Uterus (tissue), 4 donors: Measurements from ENCODE around the gene PLEKHN1. TPM values are rescaled to one million over a fixed set of nuclear protein-coding genes. Genes with fewer than 3 reads are reported as not detected.
"Not testable (repeated sequence)": the region's sequence is repeated elsewhere in the genome, so short reads cannot be mapped to it uniquely, and the experiment has no call there.

Source experiments
- DNase-seq, 2 donors: peaks; one replicate each; pipeline ENCODE4 v3.0.0-alpha.2; 2019 to 2020
- H3K27ac ChIP-seq, 2 donors: fragments of 200-600 bp; sonication (generic); 1 replicate in 1 of 2; 2 replicates in 1 of 2; pipeline ENCODE4 v1.5.1; 2016 to 2018
- H3K27me3 ChIP-seq, 2 donors: fragments of 200-600 bp; sonication (generic); one replicate each; pipeline ENCODE4 v1.5.1; 2018 to 2019; ENCODE audit warnings: control low read depth in 1 of 2
- H3K36me3 ChIP-seq, 2 donors: fragments of 200-600 bp; sonication (generic); one replicate each; pipeline ENCODE4 v1.5.1; 2019; ENCODE audit warnings: control low read depth in 1 of 2
- H3K4me1 ChIP-seq, 2 donors: fragments of 200-600 bp; sonication (generic); one replicate each; pipeline ENCODE4 v1.5.1; 2018 to 2019; ENCODE audit warnings: control low read depth in 1 of 2
- H3K4me3 ChIP-seq, 2 donors: fragments of 200-600 bp; sonication (generic); 1 replicate in 1 of 2; 2 replicates in 1 of 2; pipeline ENCODE4 v1.5.1; 2018 to 2019; ENCODE audit warnings: mild to moderate bottlenecking in 1 of 2
- H3K9me3 ChIP-seq, 2 donors: fragments of 200-600 bp; sonication (generic); one replicate each; pipeline ENCODE4 v1.5.1; 2019; ENCODE audit warnings: control low read depth in 1 of 2
- POLR2A ChIP-seq, 2 donors: fragments of 450-650 bp; IDR thresholded peaks; one replicate each; pipeline ENCODE4 v1.6.1; 2016; ENCODE audit warnings: antibody characterized with exemption in 2 of 2, mild to moderate bottlenecking in 1 of 2, moderate library complexity in 1 of 2
- intact Hi-C: fragments of 100-400 bp; cut with DNase I; formaldehyde crosslinking; loops from one replicate; pipeline ENCODE4 v1.15.1; 2023; ENCODE audit warnings: low total_unique reads
- total RNA-seq, 4 donors: library from RNA; depleted of rRNA in 3 of 4; stranded (reverse); fragments of >200 nt in 3 of 4; gene quantifications; one replicate each; pipeline versions ENCODE4 v1.1.0 to v1.2.4, GENCODE V29; 2014 to 2023
- TF ChIP-seq, protein P1 (sequence below), 4 experiments: fragments of 200-600 bp in 2 of 4; fragments of 450-650 bp in 2 of 4; sonication (generic) in 2 of 4; IDR thresholded peaks; one replicate each; pipeline ENCODE4 v1.5.1; 2016 to 2019; ENCODE audit warnings: antibody characterized with exemption in 4 of 4, mild to moderate bottlenecking in 2 of 4, moderate library complexity in 1 of 4
- donor health status: DM: yes; HTN: yes; CAD: no.

Gene PLEKHN1
- total RNA-seq, 4 donors from 2014 or later: 1.1 TPM; not detected in 3

DNA sequence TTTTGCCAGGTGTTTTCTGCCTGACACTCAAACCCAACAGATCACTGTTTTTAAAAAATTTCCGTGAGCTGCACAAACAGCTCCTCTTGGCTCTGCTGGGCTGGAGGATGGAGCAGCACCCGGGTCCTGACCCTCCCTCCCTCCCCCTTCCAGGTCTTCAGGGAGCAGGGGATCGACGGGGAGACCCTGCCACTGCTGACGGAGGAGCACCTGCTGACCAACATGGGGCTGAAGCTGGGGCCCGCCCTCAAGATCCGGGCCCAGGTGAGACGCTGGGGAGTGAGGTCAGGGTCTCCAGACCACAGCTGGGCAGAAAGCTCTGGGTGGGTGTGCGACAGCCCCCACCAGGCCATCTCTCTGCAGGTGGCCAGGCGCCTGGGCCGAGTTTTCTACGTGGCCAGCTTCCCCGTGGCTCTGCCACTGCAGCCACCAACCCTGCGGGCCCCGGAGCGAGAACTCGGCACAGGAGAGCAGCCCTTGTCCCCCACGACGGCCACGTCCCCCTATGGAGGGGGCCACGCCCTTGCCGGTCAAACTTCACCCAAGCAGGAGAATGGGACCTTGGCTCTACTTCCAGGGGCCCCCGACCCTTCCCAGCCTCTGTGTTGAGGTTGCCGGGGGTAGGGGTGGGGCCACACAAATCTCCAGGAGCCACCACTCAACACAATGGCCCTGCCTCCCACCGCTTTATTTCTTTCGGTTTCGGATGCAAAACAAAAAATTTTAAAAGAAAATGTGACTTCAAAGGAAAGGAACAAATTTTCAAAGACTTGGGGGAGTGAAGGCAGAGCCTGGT lies 22.5 kb upstream of the PLEKHN1 start:
- peak overlapping the region; percentile 34 to 85 for H3K27ac ChIP-seq
- H3K27me3 ChIP-seq: no peaks in the 10 kb centered on the region
- no peaks in the 10 kb centered on the region for H3K9me3 ChIP-seq
- peak overlapping the region in 1 of 2 donors; percentile 31 for H3K4me3 ChIP-seq
- intact Hi-C loops: no loop called here
- no peak for TF ChIP-seq POLR2A (IDR thresholded peaks at IDR 0.05)
- TF ChIP-seq, protein P1, sequence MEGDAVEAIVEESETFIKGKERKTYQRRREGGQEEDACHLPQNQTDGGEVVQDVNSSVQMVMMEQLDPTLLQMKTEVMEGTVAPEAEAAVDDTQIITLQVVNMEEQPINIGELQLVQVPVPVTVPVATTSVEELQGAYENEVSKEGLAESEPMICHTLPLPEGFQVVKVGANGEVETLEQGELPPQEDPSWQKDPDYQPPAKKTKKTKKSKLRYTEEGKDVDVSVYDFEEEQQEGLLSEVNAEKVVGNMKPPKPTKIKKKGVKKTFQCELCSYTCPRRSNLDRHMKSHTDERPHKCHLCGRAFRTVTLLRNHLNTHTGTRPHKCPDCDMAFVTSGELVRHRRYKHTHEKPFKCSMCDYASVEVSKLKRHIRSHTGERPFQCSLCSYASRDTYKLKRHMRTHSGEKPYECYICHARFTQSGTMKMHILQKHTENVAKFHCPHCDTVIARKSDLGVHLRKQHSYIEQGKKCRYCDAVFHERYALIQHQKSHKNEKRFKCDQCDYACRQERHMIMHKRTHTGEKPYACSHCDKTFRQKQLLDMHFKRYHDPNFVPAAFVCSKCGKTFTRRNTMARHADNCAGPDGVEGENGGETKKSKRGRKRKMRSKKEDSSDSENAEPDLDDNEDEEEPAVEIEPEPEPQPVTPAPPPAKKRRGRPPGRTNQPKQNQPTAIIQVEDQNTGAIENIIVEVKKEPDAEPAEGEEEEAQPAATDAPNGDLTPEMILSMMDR (IDR thresholded peaks at IDR 0.05): no peak
- peak in 1 of 2 donors; percentile 60 for DNase-seq
- H3K4me1 ChIP-seq: peaks cover 0 to 39% of the 10 kb centered on the region in 2 donors
- no peaks in the 10 kb centered on the region for H3K36me3 ChIP-seq

DNA sequence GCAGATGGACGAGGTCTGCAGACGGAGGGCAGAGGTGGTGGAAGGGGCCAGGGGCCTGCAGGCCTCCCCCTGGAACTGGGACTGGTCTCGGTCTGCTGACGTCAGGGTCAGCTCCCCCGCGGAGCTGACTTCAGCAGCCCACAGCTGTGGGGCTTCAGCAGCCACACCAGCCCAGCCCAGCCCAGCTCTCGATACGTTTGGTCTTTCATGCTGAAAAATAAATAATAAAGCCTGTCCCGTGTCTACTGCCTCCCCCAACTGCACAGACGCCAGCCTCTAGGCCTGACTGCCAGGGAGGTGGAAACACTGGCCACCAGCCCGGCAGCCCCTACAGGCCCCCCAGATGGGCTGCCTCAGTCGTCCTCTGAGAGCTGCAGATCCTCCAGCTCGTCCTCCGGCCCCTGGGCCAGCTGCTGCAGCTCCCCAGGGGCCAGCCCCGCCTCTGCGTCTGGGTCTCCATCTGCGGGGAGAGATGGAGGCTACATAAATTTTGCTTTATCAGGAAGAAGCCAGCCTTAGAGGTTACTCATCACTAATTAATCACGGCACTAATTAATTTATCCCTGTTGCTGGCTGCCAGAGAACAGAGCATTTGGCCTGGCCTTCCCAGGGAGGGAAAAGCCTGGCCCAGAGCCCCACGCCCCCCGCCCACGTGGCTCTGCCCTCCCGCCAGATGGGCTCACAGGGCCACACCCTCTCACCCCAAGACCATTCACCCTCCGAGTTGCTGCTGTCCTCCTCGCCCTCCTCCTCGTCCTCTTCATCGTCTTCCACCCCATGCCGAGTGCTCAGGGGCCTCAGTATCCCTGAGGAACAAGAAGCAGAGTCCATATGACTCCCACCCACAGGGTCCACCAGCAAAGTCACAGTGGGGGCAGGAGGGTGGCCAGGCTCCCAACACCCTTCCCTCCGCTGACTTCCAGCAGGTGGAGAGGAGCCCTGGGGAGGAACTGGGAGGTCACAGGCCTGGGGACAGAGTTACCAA lies 21.6 kb upstream of the PLEKHN1 start:
- Histone ChIP-seq H3K4me3 (peak overlapping the region in 1 of 2 donors; percentile 31), H3K9me3 (no peaks in the 10 kb centered on the region), H3K27ac (peak overlapping the region; percentile 34 to 85), H3K27me3 (no peaks in the 10 kb centered on the region), H3K36me3 (no peaks in the 10 kb centered on the region), H3K4me1 (peaks cover 0 to 39% of the 10 kb centered on the region in 2 donors)
- TF ChIP-seq, protein P1 (IDR thresholded peaks at IDR 0.05): no peak
- TF ChIP-seq POLR2A (IDR thresholded peaks at IDR 0.05): no peak
- intact Hi-C loops: no loop called here
- DNase-seq: peak; percentile 83 to 92

DNA sequence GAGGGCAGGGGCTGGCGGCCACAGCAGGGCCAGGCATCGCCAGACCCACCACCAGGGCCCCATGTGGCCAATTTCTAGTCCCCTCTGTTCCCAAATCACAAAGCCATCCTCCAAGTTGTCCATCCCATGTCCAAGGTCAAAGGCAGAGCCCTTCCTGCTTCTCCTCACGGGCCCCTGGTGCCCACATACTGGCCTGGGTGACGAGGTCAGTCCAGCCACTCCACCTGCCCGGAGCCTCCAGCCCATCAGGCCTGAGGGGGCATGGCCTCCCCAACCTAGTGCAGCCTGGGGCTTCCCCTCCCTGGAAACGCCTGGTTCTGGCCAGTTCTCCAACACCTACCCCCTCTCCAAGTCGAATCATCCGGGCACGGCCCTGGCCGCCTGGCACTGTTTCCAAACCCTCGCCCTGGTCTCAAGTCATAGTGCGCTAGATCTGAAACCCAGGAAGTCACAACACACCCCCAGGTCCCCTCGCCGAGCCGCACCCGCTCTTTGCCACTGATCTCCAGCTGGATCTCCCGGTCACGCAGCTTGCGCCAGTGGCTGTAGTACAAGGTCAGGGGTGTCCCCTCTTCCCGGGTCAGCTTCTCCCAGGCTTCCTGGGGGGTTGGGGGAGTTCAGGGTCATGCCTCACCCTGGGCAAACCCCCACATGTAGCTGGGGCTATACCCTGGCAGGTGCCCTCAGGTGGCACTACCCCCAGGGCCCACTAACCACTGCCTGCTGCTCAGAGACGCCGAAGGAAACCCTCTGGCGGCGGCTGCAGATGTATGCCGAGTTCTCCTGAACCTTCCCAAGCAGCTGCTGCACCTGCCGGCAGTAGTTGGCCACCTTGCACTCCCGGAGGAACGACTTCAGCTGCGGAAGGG lies 20.4 kb upstream of the PLEKHN1 start:
- Histone ChIP-seq H3K36me3 (no peaks in the 10 kb centered on the region), H3K9me3 (no peaks in the 10 kb centered on the region), H3K4me1 (peaks cover 0 to 28% of the 10 kb centered on the region in 2 donors), H3K4me3 (no peak overlapping the region), H3K27ac (peak overlapping the region in 1 of 2 donors; percentile 85), H3K27me3 (no peaks in the 10 kb centered on the region)
- DNase-seq: no peak
- intact Hi-C loops: no loop called here
- no peak for TF ChIP-seq POLR2A (IDR thresholded peaks at IDR 0.05)
- TF ChIP-seq, protein P1 (IDR thresholded peaks at IDR 0.05): no peak

DNA sequence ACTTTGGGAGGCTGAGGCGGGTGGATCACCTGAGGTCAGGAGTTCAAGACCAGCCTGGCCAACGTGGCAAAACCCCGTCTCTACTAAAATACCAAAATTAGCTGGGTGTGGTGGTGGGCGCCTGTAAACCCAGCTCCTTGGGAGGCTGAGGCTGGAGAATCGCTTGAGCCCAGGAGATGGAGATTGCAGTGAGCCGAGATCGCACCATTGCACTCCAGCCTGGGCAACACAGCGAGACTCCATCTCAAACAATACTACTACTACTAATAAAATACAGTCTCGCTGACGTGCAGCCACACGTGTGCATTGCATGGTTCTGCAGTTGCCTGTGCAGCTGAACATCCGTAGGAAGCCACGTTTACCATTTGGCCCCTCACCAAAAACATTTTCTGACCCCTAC lies 19.5 kb upstream of the PLEKHN1 start:
- H3K4me3 ChIP-seq, H3K36me3 ChIP-seq, intact Hi-C loops, H3K9me3 ChIP-seq, DNase-seq, H3K27me3 ChIP-seq, H3K27ac ChIP-seq: not testable (repeated sequence)
- H3K4me1 ChIP-seq: peaks cover 0 to 19% of the 10 kb centered on the region in 2 donors

DNA sequence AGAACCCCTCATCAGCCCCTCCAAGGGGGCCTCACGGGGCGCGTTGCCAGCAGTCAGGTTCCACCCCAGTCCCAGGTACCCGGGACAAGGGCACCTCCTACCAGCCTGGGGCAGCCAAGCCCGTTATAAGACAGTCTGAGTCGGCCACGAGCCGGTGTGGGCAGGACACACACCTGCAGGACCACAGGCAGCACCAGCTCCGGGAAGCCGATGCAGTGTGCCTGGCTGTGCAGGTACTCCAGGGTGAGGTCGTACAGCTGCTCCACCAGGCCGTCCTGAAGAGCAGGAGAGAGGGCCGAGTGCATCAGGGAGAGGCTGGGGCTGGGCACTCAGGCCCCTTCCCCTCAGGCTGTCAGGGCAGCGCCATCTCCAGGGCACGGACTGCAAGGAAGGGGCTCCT lies 18.3 kb upstream of the PLEKHN1 start:
- TF ChIP-seq, protein P1 (IDR thresholded peaks at IDR 0.05): no peak
- no peak for TF ChIP-seq POLR2A (IDR thresholded peaks at IDR 0.05)
- Histone ChIP-seq H3K4me3 (no peak overlapping the region), H3K9me3 (no peaks in the 10 kb centered on the region), H3K27ac (no peak overlapping the region), H3K36me3 (no peaks in the 10 kb centered on the region), H3K4me1 (peaks cover 0 to 9% of the 10 kb centered on the region in 2 donors), H3K27me3 (no peaks in the 10 kb centered on the region)
- DNase-seq: no peak
- intact Hi-C loops: no loop called here
